ENCODE data around the gene NOX4. TPM values are rescaled to one million over a fixed set of nuclear protein-coding genes. Genes with fewer than 3 reads are reported as not detected.
"Not testable (repeated sequence)": the region's sequence is repeated elsewhere in the genome, so short reads cannot be mapped to it uniquely, and the experiment has no call there.

The NOX4 gene
- total RNA-seq, 1 donor from 2014 or later: 3.3 TPM

GRCh38 chr11:89346601-89347000 is 144.6 kb downstream of the NOX4 start:
- Mint-ChIP-seq H3K4me1 (peaks cover 3% of the 10 kb centered on the region), H3K27me3 (ENCODE audit: insufficient read depth, low read depth) (no peaks in the 10 kb centered on the region), H3K27ac (no peak overlapping the region), H3K9me3 (no peaks in the 10 kb centered on the region), H3K36me3 (no peaks in the 10 kb centered on the region), H3K4me3 (no peak overlapping the region)
- H3K9ac ChIP-seq: no peak overlapping the region
- H2AFZ ChIP-seq (replicated peaks): no peak overlapping the region
- no peaks in the 10 kb centered on the region for H4K20me1 ChIP-seq (ENCODE audit: low read depth)
- TF ChIP-seq CTCF (IDR thresholded peaks at IDR 0.05) (no peak), EZH2 (IDR thresholded peaks at IDR 0.05) (no peak)
- no peaks in the 10 kb centered on the region for H3K27me3 ChIP-seq
- H3K4me2 ChIP-seq: no peak overlapping the region
- no peaks in the 10 kb centered on the region for H3K9me3 ChIP-seq (ENCODE audit: low read depth)
- H3K27ac ChIP-seq: no peak overlapping the region
- H3K36me3 ChIP-seq: no peaks in the 10 kb centered on the region
- H3F3A ChIP-seq (ENCODE audit: low read depth): no peaks in the 10 kb centered on the region
- H3K4me3 ChIP-seq: no peak overlapping the region
- no peaks in the 10 kb centered on the region for H3K4me1 ChIP-seq
- DNase-seq (ENCODE audit: low spot score): no peak
- H3K79me2 ChIP-seq (ENCODE audit: low read depth): no peaks in the 10 kb centered on the region

GRCh38 chr11:89342880-89343572 is 148.1 kb downstream of the NOX4 start:
- not testable (repeated sequence) for H3K4me1 Mint-ChIP-seq; H3K9me3 Mint-ChIP-seq; H2AFZ ChIP-seq (replicated peaks); H3K27ac ChIP-seq; H3K4me3 Mint-ChIP-seq; H3K27me3 ChIP-seq; H3K27ac Mint-ChIP-seq; H3F3A ChIP-seq (ENCODE audit: low read depth); H3K36me3 Mint-ChIP-seq; H3K4me3 ChIP-seq; H3K9me3 ChIP-seq (ENCODE audit: low read depth); H3K9ac ChIP-seq; H3K79me2 ChIP-seq (ENCODE audit: low read depth); H3K4me2 ChIP-seq; H3K4me1 ChIP-seq; H4K20me1 ChIP-seq (ENCODE audit: low read depth); H3K36me3 ChIP-seq; H3K27me3 Mint-ChIP-seq (ENCODE audit: insufficient read depth, low read depth); DNase-seq (ENCODE audit: low spot score)

- not testable (repeated sequence) for H3K4me1 Mint-ChIP-seq; H3K9me3 Mint-ChIP-seq; H3K36me3 Mint-ChIP-seq; H4K20me1 ChIP-seq (ENCODE audit: low read depth); H3K9ac ChIP-seq; H3K9me3 ChIP-seq (ENCODE audit: low read depth); H3K4me3 ChIP-seq; H3K4me1 ChIP-seq; H2AFZ ChIP-seq (replicated peaks); H3K27ac Mint-ChIP-seq; H3K27ac ChIP-seq; H3F3A ChIP-seq (ENCODE audit: low read depth); H3K4me2 ChIP-seq; H3K4me3 Mint-ChIP-seq; H3K36me3 ChIP-seq; H3K27me3 ChIP-seq; H3K27me3 Mint-ChIP-seq (ENCODE audit: insufficient read depth, low read depth); DNase-seq (ENCODE audit: low spot score); H3K79me2 ChIP-seq (ENCODE audit: low read depth)
These were observed 150.7 kb downstream of the NOX4 start for GRCh38 chr11:89340450-89340849.

- H3K9ac ChIP-seq: peak overlapping the region; percentile 1
- not testable (repeated sequence) for H3K27ac Mint-ChIP-seq; H3F3A ChIP-seq (ENCODE audit: low read depth); DNase-seq (ENCODE audit: low spot score); H3K36me3 ChIP-seq; H3K4me1 Mint-ChIP-seq; H3K79me2 ChIP-seq (ENCODE audit: low read depth); H3K27me3 ChIP-seq; H3K36me3 Mint-ChIP-seq; H3K4me2 ChIP-seq; H3K4me3 ChIP-seq; H4K20me1 ChIP-seq (ENCODE audit: low read depth); H3K4me1 ChIP-seq; H3K4me3 Mint-ChIP-seq; H2AFZ ChIP-seq (replicated peaks); H3K27ac ChIP-seq; H3K9me3 ChIP-seq (ENCODE audit: low read depth); H3K9me3 Mint-ChIP-seq; H3K27me3 Mint-ChIP-seq (ENCODE audit: insufficient read depth, low read depth)
These were observed 153.1 kb downstream of the NOX4 start for GRCh38 chr11:89338073-89338472.

- not testable (repeated sequence) for H3K36me3 Mint-ChIP-seq
These were observed 154.0 kb downstream of the NOX4 start for GRCh38 chr11:89337100-89337650.

More at GRCh38 chr11:89337100-89337650, 154.0 kb downstream of the NOX4 start:
- not testable (repeated sequence) for H3K4me2 ChIP-seq; H3K27ac Mint-ChIP-seq; H3K27me3 Mint-ChIP-seq (ENCODE audit: insufficient read depth, low read depth); H3K27me3 ChIP-seq; DNase-seq (ENCODE audit: low spot score); H3K4me1 Mint-ChIP-seq; H3K27ac ChIP-seq; H2AFZ ChIP-seq (replicated peaks); H3K79me2 ChIP-seq (ENCODE audit: low read depth); H3K4me3 ChIP-seq; H3K9ac ChIP-seq; H3K9me3 Mint-ChIP-seq; H3K36me3 ChIP-seq; H3F3A ChIP-seq (ENCODE audit: low read depth); H4K20me1 ChIP-seq (ENCODE audit: low read depth); H3K4me3 Mint-ChIP-seq; H3K4me1 ChIP-seq; H3K9me3 ChIP-seq (ENCODE audit: low read depth)

All from neural progenitor cell (in vitro differentiated cells).